H1 (cell line): Measurements from ENCODE around the gene MAP3K13.

Experiments
- POLR2A ChIP-seq, 2 experiments: IDR thresholded peaks; 1 replicate in 1 of 2; 2 replicates in 1 of 2; pipeline ENCODE4 v1.6.1; 2011; ENCODE audit warnings: low read depth in 2 of 2, low read length in 2 of 2, mild to moderate bottlenecking in 2 of 2; ENCODE audit errors: control extremely low read depth in 1 of 2
- TF ChIP-seq, protein P1 (sequence below), 3 experiments: IDR thresholded peaks; 1 replicate in 2 of 3; 2 replicates in 1 of 3; pipeline versions ENCODE4 v1.5.1 to v1.6.1; 2011; ENCODE audit warnings: low read length in 3 of 3, mild to moderate bottlenecking in 3 of 3, inconsistent platforms in 2 of 3, low read depth in 1 of 3, moderate library complexity in 1 of 3; ENCODE audit not compliant: insufficient read depth in 1 of 3; ENCODE audit errors: control extremely low read depth in 1 of 3

DNA sequence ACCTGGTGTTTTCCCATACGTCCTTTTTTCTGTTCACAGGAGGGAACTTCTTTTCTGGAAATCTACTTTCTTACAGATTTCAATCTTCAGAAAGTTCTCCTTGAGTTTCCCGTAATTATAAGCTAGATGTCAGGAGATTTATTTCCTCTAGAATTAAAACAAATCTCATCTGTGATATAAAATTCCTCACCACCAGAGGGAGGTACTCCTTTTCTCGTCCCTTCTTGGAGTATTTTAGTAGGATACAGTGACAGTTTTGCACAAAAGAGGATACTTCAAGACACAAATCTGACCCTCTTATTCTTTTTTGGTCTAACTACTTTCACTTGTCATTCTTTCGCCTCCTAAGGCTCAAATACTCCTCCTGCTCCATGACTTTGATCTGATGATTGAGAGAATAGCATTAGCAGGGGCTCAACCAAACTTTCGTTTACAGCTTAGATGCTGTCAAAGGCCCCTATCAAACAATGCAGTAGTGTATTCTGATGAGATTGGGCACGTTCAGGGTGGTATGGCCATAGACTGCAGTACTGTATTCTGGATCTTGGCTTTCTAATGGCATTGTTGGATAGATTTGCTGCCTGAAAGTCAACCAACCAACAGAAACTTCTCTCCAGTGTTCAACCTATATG, 97.9 kb downstream of the MAP3K13 start:
- no peak for TF ChIP-seq POLR2A (IDR thresholded peaks at IDR 0.05; ENCODE audit: control extremely low read depth in 1 of 2, low read depth in 2 of 2, low read length in 2 of 2)
- TF ChIP-seq, protein P1, sequence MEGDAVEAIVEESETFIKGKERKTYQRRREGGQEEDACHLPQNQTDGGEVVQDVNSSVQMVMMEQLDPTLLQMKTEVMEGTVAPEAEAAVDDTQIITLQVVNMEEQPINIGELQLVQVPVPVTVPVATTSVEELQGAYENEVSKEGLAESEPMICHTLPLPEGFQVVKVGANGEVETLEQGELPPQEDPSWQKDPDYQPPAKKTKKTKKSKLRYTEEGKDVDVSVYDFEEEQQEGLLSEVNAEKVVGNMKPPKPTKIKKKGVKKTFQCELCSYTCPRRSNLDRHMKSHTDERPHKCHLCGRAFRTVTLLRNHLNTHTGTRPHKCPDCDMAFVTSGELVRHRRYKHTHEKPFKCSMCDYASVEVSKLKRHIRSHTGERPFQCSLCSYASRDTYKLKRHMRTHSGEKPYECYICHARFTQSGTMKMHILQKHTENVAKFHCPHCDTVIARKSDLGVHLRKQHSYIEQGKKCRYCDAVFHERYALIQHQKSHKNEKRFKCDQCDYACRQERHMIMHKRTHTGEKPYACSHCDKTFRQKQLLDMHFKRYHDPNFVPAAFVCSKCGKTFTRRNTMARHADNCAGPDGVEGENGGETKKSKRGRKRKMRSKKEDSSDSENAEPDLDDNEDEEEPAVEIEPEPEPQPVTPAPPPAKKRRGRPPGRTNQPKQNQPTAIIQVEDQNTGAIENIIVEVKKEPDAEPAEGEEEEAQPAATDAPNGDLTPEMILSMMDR (IDR thresholded peaks at IDR 0.05; ENCODE audit: control extremely low read depth in 1 of 3, insufficient read depth in 1 of 3, low read depth in 1 of 3, low read length in 3 of 3) = peak in 2 of 3 experiments; percentile 25 to 45; a peak in 2 of 4 replicates
